ENCODE results near the gene SALL3. TPM values are rescaled to one million over a fixed set of nuclear protein-coding genes. Genes with fewer than 3 reads are reported as not detected.

Gene SALL3
- total RNA-seq, 1 donor from 2014 or later = 0.36 TPM

- intact Hi-C loops (cut with micrococcal nuclease) = no loop called here
- H3K4me3 ChIP-seq = no peak overlapping the region
- peaks cover 100% of the 10 kb centered on the region for H3K27me3 ChIP-seq (ENCODE audit: low read depth)
- H3K27ac ChIP-seq (replicated peaks) = no peak overlapping the region
- H3K9me3 ChIP-seq (replicated peaks) = no peaks in the 10 kb centered on the region
- DNase-seq = no peak
- H3K4me1 ChIP-seq = peaks cover 20% of the 10 kb centered on the region
- H3K36me3 ChIP-seq = no peaks in the 10 kb centered on the region
- no peak for TF ChIP-seq CTCF (IDR thresholded peaks at IDR 0.05; ENCODE audit: borderline replicate concordance)
Measured at GRCh38 chr18:78971511-78972245, 7.9 kb upstream of the SALL3 start.

DNA sequence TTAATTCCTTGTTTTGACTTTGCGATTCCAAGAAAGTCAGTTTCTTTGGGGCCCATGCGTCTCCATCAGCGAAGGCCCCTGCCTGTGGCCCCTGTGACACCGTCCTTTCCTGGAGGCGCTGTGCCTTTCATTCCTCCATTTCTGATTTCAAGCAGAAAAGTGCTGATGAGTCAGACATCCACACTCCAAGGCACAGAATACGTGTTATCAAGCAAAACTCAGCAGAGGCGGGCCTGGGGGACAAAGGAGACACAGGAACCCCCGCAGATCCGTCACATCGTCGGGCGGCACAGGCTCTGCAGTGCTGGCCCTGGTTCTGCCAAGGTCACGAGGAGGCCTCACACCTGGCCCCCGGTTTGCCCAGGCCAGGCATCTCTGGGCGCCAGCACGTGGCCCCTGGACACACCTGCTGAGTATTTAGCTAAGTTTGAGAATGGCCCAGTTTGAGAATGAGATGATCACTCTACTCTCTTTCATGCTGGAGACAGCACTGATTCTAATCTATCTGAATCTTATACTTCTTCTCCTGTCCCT is 7.2 kb upstream of the SALL3 start:
- no peak overlapping the region for H3K27ac ChIP-seq (replicated peaks)
- H3K4me3 ChIP-seq = peak overlapping the region; percentile 43
- no peaks in the 10 kb centered on the region for H3K36me3 ChIP-seq
- intact Hi-C loops (cut with micrococcal nuclease) = no loop called here
- no peak for TF ChIP-seq CTCF (IDR thresholded peaks at IDR 0.05; ENCODE audit: borderline replicate concordance)
- no peaks in the 10 kb centered on the region for H3K9me3 ChIP-seq (replicated peaks)
- H3K4me1 ChIP-seq = peaks cover 20% of the 10 kb centered on the region
- H3K27me3 ChIP-seq (ENCODE audit: low read depth) = peaks cover 100% of the 10 kb centered on the region
- DNase-seq = no peak

- Histone ChIP-seq H3K27ac (replicated peaks) (no peak overlapping the region), H3K9me3 (replicated peaks) (no peaks in the 10 kb centered on the region), H3K4me1 (peaks cover 20% of the 10 kb centered on the region), H3K4me3 (peak overlapping the region; percentile 43), H3K36me3 (no peaks in the 10 kb centered on the region), H3K27me3 (ENCODE audit: low read depth) (peaks cover 100% of the 10 kb centered on the region)
- intact Hi-C loops (cut with micrococcal nuclease) = no loop called here
- no peak for DNase-seq
- no peak for TF ChIP-seq CTCF (IDR thresholded peaks at IDR 0.05; ENCODE audit: borderline replicate concordance)
Measured at GRCh38 chr18:78972930-78973331, 6.7 kb upstream of the SALL3 start.

DNA sequence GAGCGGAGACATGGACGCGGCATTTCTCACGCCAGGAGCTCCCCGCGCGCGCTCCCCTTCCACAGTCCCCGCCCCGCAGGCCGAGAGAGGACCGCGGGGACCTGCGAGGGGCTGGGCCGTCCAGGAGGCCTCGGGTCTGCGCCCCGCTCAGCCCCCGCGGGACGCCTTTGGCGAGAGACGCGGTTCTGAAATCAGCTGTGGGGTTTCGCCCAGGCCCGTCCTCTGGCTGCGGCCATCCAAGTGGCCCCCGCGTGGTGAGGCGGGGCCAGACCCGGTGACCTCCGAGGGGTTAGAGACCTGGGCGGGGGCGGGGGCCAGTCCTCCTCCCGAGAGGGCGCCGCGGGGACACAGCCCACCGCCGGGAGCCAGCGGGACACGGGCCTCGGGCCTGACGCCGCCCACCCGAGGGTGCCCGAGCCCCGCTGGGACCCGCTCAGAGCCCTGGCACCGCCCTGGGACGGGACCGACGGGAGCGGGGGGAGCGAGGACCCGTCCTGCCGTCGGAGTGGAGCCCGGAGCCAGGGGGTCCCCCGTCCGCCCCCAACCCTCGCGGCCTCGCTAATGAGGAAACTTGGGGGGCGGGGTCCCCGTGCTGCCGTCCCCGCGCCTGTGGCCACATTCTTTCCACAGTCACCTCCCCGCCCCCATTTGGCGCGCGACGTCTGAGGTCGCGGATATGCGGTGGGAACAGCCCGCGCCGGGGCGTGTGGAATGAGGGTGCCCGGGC is 6.1 kb upstream of the SALL3 start:
- Histone ChIP-seq H3K36me3 (no peaks in the 10 kb centered on the region), H3K4me3 (peak overlapping the region; percentile 43), H3K27ac (replicated peaks) (no peak overlapping the region), H3K4me1 (peaks cover 23% of the 10 kb centered on the region), H3K27me3 (ENCODE audit: low read depth) (peaks cover 100% of the 10 kb centered on the region), H3K9me3 (replicated peaks) (no peaks in the 10 kb centered on the region)
- no peak for DNase-seq
- no peak for TF ChIP-seq CTCF (IDR thresholded peaks at IDR 0.05; ENCODE audit: borderline replicate concordance)
- intact Hi-C loops (cut with micrococcal nuclease) = no loop called here

- Histone ChIP-seq H3K36me3 (no peaks in the 10 kb centered on the region), H3K4me3 (peak overlapping the region; percentile 43), H3K9me3 (replicated peaks) (no peaks in the 10 kb centered on the region), H3K27ac (replicated peaks) (no peak overlapping the region), H3K4me1 (peaks cover 30% of the 10 kb centered on the region), H3K27me3 (ENCODE audit: low read depth) (peaks cover 100% of the 10 kb centered on the region)
- DNase-seq = no peak
- TF ChIP-seq CTCF (IDR thresholded peaks at IDR 0.05; ENCODE audit: borderline replicate concordance) = no peak
- intact Hi-C loops (cut with micrococcal nuclease) = no loop called here
Measured at GRCh38 chr18:78974115-78974761, 5.4 kb upstream of the SALL3 start.

All from left ventricle myocardium inferior (tissue), 1 donor.